ENCODE results near the gene MAST4.

- TF ChIP-seq, protein P1, sequence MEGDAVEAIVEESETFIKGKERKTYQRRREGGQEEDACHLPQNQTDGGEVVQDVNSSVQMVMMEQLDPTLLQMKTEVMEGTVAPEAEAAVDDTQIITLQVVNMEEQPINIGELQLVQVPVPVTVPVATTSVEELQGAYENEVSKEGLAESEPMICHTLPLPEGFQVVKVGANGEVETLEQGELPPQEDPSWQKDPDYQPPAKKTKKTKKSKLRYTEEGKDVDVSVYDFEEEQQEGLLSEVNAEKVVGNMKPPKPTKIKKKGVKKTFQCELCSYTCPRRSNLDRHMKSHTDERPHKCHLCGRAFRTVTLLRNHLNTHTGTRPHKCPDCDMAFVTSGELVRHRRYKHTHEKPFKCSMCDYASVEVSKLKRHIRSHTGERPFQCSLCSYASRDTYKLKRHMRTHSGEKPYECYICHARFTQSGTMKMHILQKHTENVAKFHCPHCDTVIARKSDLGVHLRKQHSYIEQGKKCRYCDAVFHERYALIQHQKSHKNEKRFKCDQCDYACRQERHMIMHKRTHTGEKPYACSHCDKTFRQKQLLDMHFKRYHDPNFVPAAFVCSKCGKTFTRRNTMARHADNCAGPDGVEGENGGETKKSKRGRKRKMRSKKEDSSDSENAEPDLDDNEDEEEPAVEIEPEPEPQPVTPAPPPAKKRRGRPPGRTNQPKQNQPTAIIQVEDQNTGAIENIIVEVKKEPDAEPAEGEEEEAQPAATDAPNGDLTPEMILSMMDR (IDR thresholded peaks at IDR 0.05), result no peak
- no peak for TF ChIP-seq POLR2AphosphoS5 (IDR thresholded peaks at IDR 0.05)
- TF ChIP-seq POLR2A (IDR thresholded peaks at IDR 0.05), result no peak
Measured at GRCh38 chr5:66859526-66859925, 263.3 kb downstream of the MAST4 start.
